Neural progenitor cell (in vitro differentiated cells): Measurements from ENCODE around the gene CELSR3. TPM values are rescaled to one million over a fixed set of nuclear protein-coding genes. Genes with fewer than 3 reads are reported as not detected.

Experiments
- DNase-seq: peaks from one replicate; pipeline ENCODE4 v3.0.0-alpha.2; 2016; ENCODE audit warnings: low spot score
- H2AFZ ChIP-seq: fragments of 200-600 bp; sonication (generic); replicated peaks from 2 replicates; pipeline ENCODE4 v1.6.1; 2016; ENCODE audit warnings: antibody characterized with exemption
- H3F3A ChIP-seq: fragments of 200-600 bp; sonication (generic); 2 replicates; pipeline ENCODE4 v1.6.1; 2016; ENCODE audit warnings: antibody characterized with exemption, low read depth
- H3K27ac ChIP-seq: fragments of 200-600 bp; sonication (generic); 2 replicates; pipeline ENCODE4 v1.5.1; 2016; ENCODE audit warnings: mild to moderate bottlenecking
- H3K27me3 ChIP-seq: fragments of 200-600 bp; sonication (generic); 2 replicates; pipeline ENCODE4 v1.6.1; 2016; ENCODE audit warnings: mild to moderate bottlenecking, moderate library complexity
- H3K36me3 ChIP-seq: fragments of 200-600 bp; sonication (generic); 2 replicates; pipeline ENCODE4 v1.5.1; 2016
- H3K4me1 ChIP-seq: fragments of 200-600 bp; sonication (generic); 2 replicates; pipeline ENCODE4 v1.6.1; 2016; ENCODE audit warnings: mixed run types
- H3K4me2 ChIP-seq: fragments of 200-600 bp; sonication (generic); 2 replicates; pipeline ENCODE4 v1.6.1; 2016
- H3K4me3 ChIP-seq: fragments of 200-600 bp; sonication (generic); 2 replicates; pipeline ENCODE4 v1.5.1; 2016
- H3K79me2 ChIP-seq: fragments of 200-600 bp; sonication (generic); 2 replicates; pipeline ENCODE4 v1.6.1; 2016; ENCODE audit warnings: low read depth
- H3K9ac ChIP-seq: fragments of 200-600 bp; sonication (generic); 2 replicates; pipeline ENCODE4 v1.6.1; 2016
- H3K9me3 ChIP-seq: fragments of 200-600 bp; sonication (generic); 2 replicates; pipeline ENCODE4 v1.5.1; 2016; ENCODE audit warnings: low read depth
- H4K20me1 ChIP-seq: fragments of 200-600 bp; sonication (generic); 2 replicates; pipeline ENCODE4 v1.6.1; 2016; ENCODE audit warnings: low read depth
- H3K27ac Mint-ChIP-seq: 3 replicates; pipeline ENCODE4 v1.8.0; 2021; ENCODE audit warnings: mixed read lengths
- H3K27me3 Mint-ChIP-seq: 2 replicates; pipeline ENCODE4 v1.8.0; 2022; ENCODE audit warnings: low read depth, mild to moderate bottlenecking, inconsistent platforms, moderate library complexity, mixed read lengths; ENCODE audit not compliant: insufficient read depth
- H3K36me3 Mint-ChIP-seq: 3 replicates; pipeline ENCODE4 v1.8.0; 2021; ENCODE audit warnings: mixed read lengths
- H3K4me1 Mint-ChIP-seq: 3 replicates; pipeline ENCODE4 v1.8.0; 2021; ENCODE audit warnings: mixed read lengths
- H3K4me3 Mint-ChIP-seq: 3 replicates; pipeline ENCODE4 v1.8.0; 2021; ENCODE audit warnings: mild to moderate bottlenecking, moderate library complexity, mixed read lengths
- H3K9me3 Mint-ChIP-seq: 3 replicates; pipeline ENCODE4 v1.8.0; 2020; ENCODE audit warnings: mixed read lengths
- CTCF ChIP-seq: fragments of 200-600 bp; sonication (generic); IDR thresholded peaks from 2 replicates; pipeline ENCODE4 v1.5.1; 2017; ENCODE audit warnings: antibody characterized with exemption, mild to moderate bottlenecking
- EZH2 ChIP-seq: fragments of 200-600 bp; sonication (generic); IDR thresholded peaks from 2 replicates; pipeline ENCODE4 v1.6.1; 2017; ENCODE audit warnings: antibody characterized with exemption, mild to moderate bottlenecking, moderate library complexity
- EZH2phosphoT487 ChIP-seq: fragments of 200-600 bp; sonication (generic); IDR thresholded peaks from 2 replicates; pipeline ENCODE4 v1.6.1; 2017; ENCODE audit warnings: antibody characterized with exemption
- total RNA-seq: library from RNA; depleted of rRNA; stranded (reverse); fragments of >200 nt; gene quantifications from 2 replicates; pipeline ENCODE4 v1.2.3, GENCODE V29; 2015; ENCODE audit warnings: low replicate concordance

The CELSR3 gene
- total RNA-seq, 1 donor from 2014 or later, result 9.9 TPM

- DNase-seq, result no peak
- TF ChIP-seq EZH2phosphoT487 (no peak), CTCF (no peak), EZH2 (no peak)
- Mint-ChIP-seq H3K27me3 (peaks cover 8% of the 10 kb centered on the region), H3K9me3 (no peaks in the 10 kb centered on the region), H3K4me1 (peaks cover 13% of the 10 kb centered on the region), H3K27ac (peak overlapping the region; percentile 50), H3K4me3 (no peak overlapping the region), H3K36me3 (peaks cover 16% of the 10 kb centered on the region)
- Histone ChIP-seq H3K9ac (no peak overlapping the region), H3K27ac (no peak overlapping the region), H3F3A (no peaks in the 10 kb centered on the region), H3K4me3 (no peak overlapping the region), H3K4me2 (no peak overlapping the region), H3K36me3 (no peaks in the 10 kb centered on the region), H3K4me1 (no peaks in the 10 kb centered on the region), H3K79me2 (no peaks in the 10 kb centered on the region), H3K9me3 (no peaks in the 10 kb centered on the region), H2AFZ (no peak overlapping the region), H4K20me1 (no peaks in the 10 kb centered on the region), H3K27me3 (no peaks in the 10 kb centered on the region)
These were observed 65.8 kb downstream of the CELSR3 start for GRCh38 chr3:48596676-48597407.

GRCh38 chr3:48596157-48596556, 66.5 kb downstream of the CELSR3 start:
- TF ChIP-seq EZH2phosphoT487, result no peak
- no peak for TF ChIP-seq CTCF
- TF ChIP-seq EZH2, result no peak
- Histone ChIP-seq H3K9ac (no peak overlapping the region), H3F3A (no peaks in the 10 kb centered on the region), H3K4me2 (no peak overlapping the region), H3K27me3 (no peaks in the 10 kb centered on the region), H3K27ac (no peak overlapping the region), H2AFZ (no peak overlapping the region), H3K4me3 (no peak overlapping the region), H3K36me3 (no peaks in the 10 kb centered on the region), H3K9me3 (no peaks in the 10 kb centered on the region), H4K20me1 (no peaks in the 10 kb centered on the region), H3K4me1 (no peaks in the 10 kb centered on the region), H3K79me2 (no peaks in the 10 kb centered on the region)
- Mint-ChIP-seq H3K36me3 (peaks cover 16% of the 10 kb centered on the region), H3K4me3 (peak overlapping the region; percentile 19), H3K9me3 (no peaks in the 10 kb centered on the region), H3K27ac (peak overlapping the region; percentile 83), H3K27me3 (peaks cover 8% of the 10 kb centered on the region), H3K4me1 (peaks cover 13% of the 10 kb centered on the region)
- no peak for DNase-seq

- H3K27ac Mint-ChIP-seq, result no peak overlapping the region
These were observed 67.1 kb downstream of the CELSR3 start for GRCh38 chr3:48595526-48596121.

More at GRCh38 chr3:48595526-48596121, 67.1 kb downstream of the CELSR3 start:
- Mint-ChIP-seq H3K4me3 (peak overlapping the region; percentile 19), H3K27me3 (peaks cover 10% of the 10 kb centered on the region), H3K4me1 (peaks cover 13% of the 10 kb centered on the region), H3K36me3 (peaks cover 13% of the 10 kb centered on the region), H3K9me3 (no peaks in the 10 kb centered on the region)
- Histone ChIP-seq H3K4me2 (no peak overlapping the region), H3K9me3 (no peaks in the 10 kb centered on the region), H3K36me3 (no peaks in the 10 kb centered on the region), H3F3A (no peaks in the 10 kb centered on the region), H3K27me3 (no peaks in the 10 kb centered on the region), H3K79me2 (no peaks in the 10 kb centered on the region), H3K4me3 (no peak overlapping the region), H3K27ac (no peak overlapping the region), H3K9ac (no peak overlapping the region), H2AFZ (no peak overlapping the region), H3K4me1 (no peaks in the 10 kb centered on the region), H4K20me1 (no peaks in the 10 kb centered on the region)
- DNase-seq, result peak; percentile 26
- no peak for TF ChIP-seq CTCF
- TF ChIP-seq EZH2, result no peak
- TF ChIP-seq EZH2phosphoT487, result no peak
